Left ventricle myocardium inferior (tissue), 1 donor: ENCODE measurements around the gene HIPK2. TPM values are rescaled to one million over a fixed set of nuclear protein-coding genes. Genes with fewer than 3 reads are reported as not detected.

ENCODE experiments used
- DNase-seq: peaks from one replicate; pipeline ENCODE4 v3.0.0-alpha.2; 2020
- H3K27ac ChIP-seq: fragments of 200-600 bp; replicated peaks from 2 replicates; pipeline ENCODE4 v1.8.0; 2021
- H3K27me3 ChIP-seq: fragments of 200-600 bp; 2 replicates; pipeline ENCODE4 v1.8.0; 2021; ENCODE audit warnings: low read depth
- H3K36me3 ChIP-seq: fragments of 200-600 bp; 2 replicates; pipeline ENCODE4 v1.8.0; 2021
- H3K4me1 ChIP-seq: fragments of 200-600 bp; 2 replicates; pipeline ENCODE4 v1.8.0; 2021
- H3K4me3 ChIP-seq: fragments of 200-600 bp; 2 replicates; pipeline ENCODE4 v1.8.0; 2021; ENCODE audit warnings: mild to moderate bottlenecking, moderate library complexity
- H3K9me3 ChIP-seq: fragments of 200-600 bp; replicated peaks from 2 replicates; pipeline ENCODE4 v1.8.0; 2021
- CTCF ChIP-seq: fragments of 200-600 bp; IDR thresholded peaks from 2 replicates; pipeline ENCODE4 v1.8.0; 2021; ENCODE audit warnings: antibody characterized with exemption, mild to moderate bottlenecking, borderline replicate concordance
- intact Hi-C: fragments of 100-400 bp; cut with micrococcal nuclease; formaldehyde crosslinking; loops from one replicate; pipeline ENCODE4 v1.11.0; 2022
- total RNA-seq: library from RNA; stranded (reverse); fragmentation: NEBNext Ultra II Directional; extraction: Animal tissue kit (Norgen Biotek cat#: 25700); gene quantifications from one replicate; pipeline ENCODE4 v1.2.1, GENCODE V29; 2021
- donor health status: DM: no; HTN: yes; CAD: no; lungs with severe emphysema.

Gene HIPK2
- total RNA-seq, 1 donor from 2014 or later = 127 TPM

GRCh38 chr7:139771001-139771956 is 6.5 kb downstream of the HIPK2 start:
- Histone ChIP-seq H3K36me3 (peaks cover 14% of the 10 kb centered on the region), H3K27me3 (no peaks in the 10 kb centered on the region), H3K27ac (no peak overlapping the region), H3K4me1 (peaks cover 97% of the 10 kb centered on the region), H3K9me3 (no peaks in the 10 kb centered on the region), H3K4me3 (no peak overlapping the region)
- TF ChIP-seq CTCF = no peak
- DNase-seq = no peak
- intact Hi-C loops = loop anchor here (10.0 kb wide), 1 partner anchor 76 kb away; no protein-coding TSS in a partner anchor

- intact Hi-C loops = loop anchor here (10.0 kb wide), 1 partner anchor 75 kb away; no protein-coding TSS in a partner anchor
- TF ChIP-seq CTCF = no peak
- no peak for DNase-seq
- Histone ChIP-seq H3K9me3 (no peaks in the 10 kb centered on the region), H3K27ac (peak overlapping the region; percentile 52), H3K4me1 (peaks cover 97% of the 10 kb centered on the region), H3K27me3 (no peaks in the 10 kb centered on the region), H3K4me3 (no peak overlapping the region), H3K36me3 (peaks cover 14% of the 10 kb centered on the region)
Measured at GRCh38 chr7:139769761-139770160, 8.0 kb downstream of the HIPK2 start.

- no peaks in the 10 kb centered on the region for H3K27me3 ChIP-seq
- no peak overlapping the region for H3K4me3 ChIP-seq
- no peak for DNase-seq
- peaks cover 97% of the 10 kb centered on the region for H3K4me1 ChIP-seq
- H3K9me3 ChIP-seq = no peaks in the 10 kb centered on the region
- peak overlapping the region; percentile 52 for H3K27ac ChIP-seq
- no peak for TF ChIP-seq CTCF
- intact Hi-C loops = no loop called here
- peaks cover 14% of the 10 kb centered on the region for H3K36me3 ChIP-seq
Measured at GRCh38 chr7:139769066-139769465, 8.7 kb downstream of the HIPK2 start.

- intact Hi-C loops = no loop called here
- no peak for DNase-seq
- Histone ChIP-seq H3K27ac (peak overlapping the region; percentile 52), H3K4me3 (no peak overlapping the region), H3K27me3 (no peaks in the 10 kb centered on the region), H3K9me3 (no peaks in the 10 kb centered on the region), H3K36me3 (peaks cover 9% of the 10 kb centered on the region), H3K4me1 (peaks cover 96% of the 10 kb centered on the region)
- TF ChIP-seq CTCF = no peak
Measured at GRCh38 chr7:139768249-139768824, 9.5 kb downstream of the HIPK2 start.

GRCh38 chr7:139767561-139767982 is 10.2 kb downstream of the HIPK2 start:
- TF ChIP-seq CTCF = no peak
- no peak for DNase-seq
- Histone ChIP-seq H3K4me1 (peaks cover 98% of the 10 kb centered on the region), H3K4me3 (no peak overlapping the region), H3K36me3 (peaks cover 9% of the 10 kb centered on the region), H3K9me3 (no peaks in the 10 kb centered on the region), H3K27ac (peak overlapping the region; percentile 52), H3K27me3 (no peaks in the 10 kb centered on the region)
- intact Hi-C loops = no loop called here
